ENCODE measurements around the gene APLP2.

APLP2 gene

DNA sequence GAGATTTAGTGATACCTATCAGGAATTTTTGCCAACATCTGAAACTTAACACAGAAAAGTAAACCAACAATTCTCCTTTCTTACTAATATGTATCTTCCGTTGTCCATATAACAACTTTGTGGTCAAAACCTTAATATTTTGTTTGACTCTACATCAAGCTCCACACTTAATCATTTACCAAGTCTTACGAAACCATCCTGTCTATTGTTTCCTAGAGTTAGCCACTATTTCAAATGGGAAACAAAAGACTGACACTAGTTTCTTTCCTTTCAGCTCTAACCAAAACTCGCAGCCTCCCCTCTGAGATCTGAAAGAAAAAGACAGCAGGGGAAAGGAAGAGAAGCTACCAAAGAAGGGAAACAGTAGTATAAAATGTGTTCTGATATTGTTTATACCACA, 40.6 kb upstream of the APLP2 start:
- TF ChIP-seq CEBPB (IDR thresholded peaks at IDR 0.05) (peak; percentile 33; the same call in 1 of the 2 replicates), RAD21 (IDR thresholded peaks at IDR 0.05; ENCODE audit: low read depth) (no peak), TAF1 (IDR thresholded peaks at IDR 0.05; ENCODE audit: low read depth) (no peak), REST (IDR thresholded peaks at IDR 0.05; ENCODE audit: low read depth) (no peak)
- TF ChIP-seq, protein P1, sequence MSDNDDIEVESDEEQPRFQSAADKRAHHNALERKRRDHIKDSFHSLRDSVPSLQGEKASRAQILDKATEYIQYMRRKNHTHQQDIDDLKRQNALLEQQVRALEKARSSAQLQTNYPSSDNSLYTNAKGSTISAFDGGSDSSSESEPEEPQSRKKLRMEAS (IDR thresholded peaks at IDR 0.05): no peak

DNA sequence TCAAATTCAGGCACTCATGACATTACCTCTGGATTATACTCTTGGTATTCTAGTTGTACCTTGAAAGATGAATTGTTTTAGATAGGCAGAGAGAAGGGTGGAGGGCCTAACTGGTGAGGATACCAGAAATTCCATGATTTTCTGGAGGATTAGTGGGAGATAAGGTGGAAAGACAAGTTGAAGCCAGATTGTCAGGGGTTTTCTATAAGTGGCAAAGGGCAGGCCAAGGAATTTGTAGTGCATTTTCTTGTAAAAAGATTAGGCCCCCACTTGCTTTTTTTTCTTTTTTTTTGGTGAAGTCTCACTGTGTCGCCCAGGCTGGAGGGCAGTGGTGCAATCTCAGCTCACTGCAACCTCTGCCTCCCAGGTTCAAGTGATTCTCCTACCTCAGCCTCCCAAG, 38.6 kb upstream of the APLP2 start:
- TF ChIP-seq EP300 (IDR thresholded peaks at IDR 0.05; ENCODE audit: borderline replicate concordance) (no peak), REST (IDR thresholded peaks at IDR 0.05; ENCODE audit: low read depth) (no peak)

DNA sequence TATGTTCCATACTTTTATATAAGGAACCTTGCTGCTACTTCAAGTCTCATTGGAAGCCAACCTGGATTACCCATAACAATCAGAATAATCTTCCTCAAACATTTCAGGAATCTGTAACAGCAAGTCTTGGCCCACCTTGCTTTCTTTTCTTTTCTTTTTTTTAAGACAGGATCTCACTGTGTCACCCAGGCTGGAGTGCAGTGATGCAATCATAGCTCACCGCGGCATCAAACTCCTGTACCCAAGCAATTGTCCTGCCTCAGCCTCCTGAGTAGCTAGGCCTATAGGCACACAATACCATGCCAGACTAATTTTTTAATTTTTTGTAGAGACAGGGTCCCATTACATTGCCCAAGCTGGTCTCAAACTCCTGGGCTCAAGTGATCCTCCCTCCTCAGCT, 37.7 kb upstream of the APLP2 start:
- TF ChIP-seq CEBPB (IDR thresholded peaks at IDR 0.05) (peak; percentile 84), TEAD4 (IDR thresholded peaks at IDR 0.05) (0 out of 2 replicates have a peak, but pooled peaks have one; percentile 12), TAF1 (IDR thresholded peaks at IDR 0.05; ENCODE audit: low read depth) (no peak)

DNA sequence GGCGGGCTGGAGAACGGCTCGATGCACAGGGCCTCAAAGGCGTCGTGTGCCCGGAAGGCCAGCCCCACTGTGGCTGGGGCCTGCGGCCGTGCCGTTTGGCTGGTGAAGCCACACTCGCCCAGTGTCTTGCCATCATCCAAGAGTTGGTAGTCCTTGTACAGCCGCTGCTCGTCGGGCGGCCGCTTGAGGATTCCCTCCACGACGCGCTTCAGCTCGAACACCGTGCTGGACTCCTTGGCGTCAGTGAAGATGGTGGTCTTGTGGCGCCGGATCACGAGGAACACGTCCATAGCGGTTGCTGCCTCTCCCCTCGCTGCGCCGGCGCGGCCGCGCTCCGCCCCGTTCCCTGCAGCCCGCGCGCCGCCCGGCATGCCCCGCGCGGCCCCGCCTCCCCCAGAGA, 36.8 kb upstream of the APLP2 start:
- TF ChIP-seq YY1 (IDR thresholded peaks at IDR 0.05; ENCODE audit: low read depth): no peak
- TF ChIP-seq REST (IDR thresholded peaks at IDR 0.05; ENCODE audit: low read depth): no peak
- TF ChIP-seq CEBPB (IDR thresholded peaks at IDR 0.05): no peak
- no peak for TF ChIP-seq EP300 (IDR thresholded peaks at IDR 0.05; ENCODE audit: borderline replicate concordance)
- TF ChIP-seq TEAD4 (IDR thresholded peaks at IDR 0.05): no peak
- TF ChIP-seq FOXM1 (IDR thresholded peaks at IDR 0.05; ENCODE audit: borderline replicate concordance, low read depth): no peak
- no peak for TF ChIP-seq ZBTB7A (IDR thresholded peaks at IDR 0.05; ENCODE audit: low read depth)
- no peak for TF ChIP-seq TAF1 (IDR thresholded peaks at IDR 0.05; ENCODE audit: low read depth)
- no peak for TF ChIP-seq USF1 (IDR thresholded peaks at IDR 0.05)
- no peak for TF ChIP-seq CREB1 (IDR thresholded peaks at IDR 0.05; ENCODE audit: low read depth)
- TF ChIP-seq, protein P1 (IDR thresholded peaks at IDR 0.05): no peak

GRCh38 chr11:130034236-130034635, 35.5 kb upstream of the APLP2 start:
- no peak for TF ChIP-seq TEAD4 (IDR thresholded peaks at IDR 0.05)
- TF ChIP-seq TAF1 (IDR thresholded peaks at IDR 0.05; ENCODE audit: low read depth): no peak
- TF ChIP-seq, protein P1 (IDR thresholded peaks at IDR 0.05): no peak
- no peak for TF ChIP-seq USF1 (IDR thresholded peaks at IDR 0.05)
- TF ChIP-seq NFIC (IDR thresholded peaks at IDR 0.05): no peak
- TF ChIP-seq CEBPB (IDR thresholded peaks at IDR 0.05): no peak

DNA sequence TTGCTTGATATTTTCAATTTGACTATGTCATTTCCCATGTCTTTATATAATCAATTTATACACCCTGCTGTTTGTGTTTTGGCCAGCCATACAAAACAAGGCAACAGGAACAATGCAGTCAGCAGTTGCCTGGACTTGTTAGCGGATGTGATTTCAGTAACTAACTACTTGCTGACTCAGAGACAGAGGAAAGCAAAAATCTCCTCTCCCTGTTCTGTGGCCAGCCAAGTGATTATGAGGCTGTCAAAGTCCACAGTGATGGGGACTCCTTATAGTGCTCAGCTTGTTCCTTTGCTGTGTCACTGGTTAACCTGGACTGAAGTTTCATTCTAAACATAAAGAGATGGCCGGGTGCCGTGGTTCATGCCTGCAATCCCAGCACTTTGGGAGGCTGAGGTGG, 32.6 kb upstream of the APLP2 start:
- TF ChIP-seq YY1 (IDR thresholded peaks at IDR 0.05; ENCODE audit: low read depth) (no peak), CEBPB (IDR thresholded peaks at IDR 0.05) (no peak), FOXM1 (IDR thresholded peaks at IDR 0.05; ENCODE audit: borderline replicate concordance, low read depth) (no peak), TAF1 (IDR thresholded peaks at IDR 0.05; ENCODE audit: low read depth) (no peak)

All from Ishikawa (cell line).